Hepatic stellate cell (primary cell): ENCODE data around the gene EIF4G2.

Source experiments
- DNase-seq: peaks from one replicate; pipeline ENCODE4 v3.0.0; 2011; ENCODE audit warnings: low spot score

EIF4G2 gene

DNA sequence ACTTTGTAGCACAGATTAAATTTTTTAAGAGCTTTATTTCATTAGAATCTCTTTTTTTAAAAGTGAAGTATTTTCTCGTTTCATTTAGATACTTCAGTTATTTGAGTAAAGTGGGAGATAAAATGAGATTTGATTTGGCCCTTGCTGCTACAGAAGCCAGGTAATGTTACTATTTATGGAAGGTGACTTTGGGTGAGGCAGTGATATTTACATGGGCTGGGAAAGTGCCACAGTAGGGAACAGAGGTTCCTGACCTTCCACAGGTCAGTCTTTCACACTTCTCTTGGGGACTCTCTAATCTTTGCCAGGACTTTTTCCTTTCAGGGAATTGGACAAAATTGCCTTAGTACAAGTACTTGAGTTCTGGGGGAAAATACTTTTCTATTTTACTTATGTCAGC, 37.3 kb downstream of the EIF4G2 start:
- no peak for DNase-seq

DNA sequence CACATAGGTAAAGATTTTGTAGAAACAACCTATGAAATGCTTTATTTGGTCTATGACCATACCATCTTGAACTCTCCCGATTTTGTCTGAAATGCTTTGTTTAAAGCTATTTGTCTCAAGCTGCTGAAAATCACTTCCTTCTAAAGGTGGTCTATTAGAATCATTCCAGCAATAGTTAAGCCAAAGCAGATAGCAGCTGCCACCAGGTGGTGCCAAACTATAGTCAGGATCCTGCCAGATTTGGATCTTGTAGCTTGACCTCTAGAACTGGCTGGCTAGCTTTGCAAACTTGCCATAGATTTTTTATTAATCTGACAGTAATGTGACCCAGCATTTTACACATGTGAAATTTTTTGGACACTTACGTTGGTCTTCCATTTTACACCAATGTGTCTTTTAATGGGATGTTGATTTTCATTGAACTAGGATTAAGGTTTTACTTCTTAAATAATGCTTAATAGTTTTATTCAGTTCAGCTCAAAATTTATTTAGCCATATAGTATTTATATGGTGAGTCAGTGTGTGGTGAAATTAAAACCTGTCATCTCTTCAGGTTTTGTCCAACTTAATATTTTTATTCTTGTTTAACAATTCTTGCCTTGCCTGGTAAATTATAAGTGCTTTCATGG, 38.0 kb downstream of the EIF4G2 start:
- DNase-seq: no peak

DNA sequence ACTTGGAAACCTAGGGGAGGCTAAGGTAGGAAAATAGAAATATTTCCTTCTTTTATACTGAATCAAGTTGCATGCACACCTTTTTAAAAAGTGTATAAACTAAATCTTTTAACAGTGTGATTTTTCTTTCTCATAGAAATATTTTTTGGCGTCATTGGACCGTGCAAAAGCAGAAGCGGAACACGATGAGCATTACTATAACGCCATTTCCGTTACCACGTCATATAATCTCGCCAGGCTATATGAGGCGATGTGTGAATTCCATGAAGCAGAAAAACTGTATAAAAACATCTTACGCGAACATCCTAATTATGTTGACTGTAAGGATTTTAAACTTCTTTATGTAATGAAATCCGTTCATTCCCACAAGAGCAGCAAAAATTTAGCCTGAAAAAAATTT, 44.3 kb downstream of the EIF4G2 start:
- DNase-seq: no peak

DNA sequence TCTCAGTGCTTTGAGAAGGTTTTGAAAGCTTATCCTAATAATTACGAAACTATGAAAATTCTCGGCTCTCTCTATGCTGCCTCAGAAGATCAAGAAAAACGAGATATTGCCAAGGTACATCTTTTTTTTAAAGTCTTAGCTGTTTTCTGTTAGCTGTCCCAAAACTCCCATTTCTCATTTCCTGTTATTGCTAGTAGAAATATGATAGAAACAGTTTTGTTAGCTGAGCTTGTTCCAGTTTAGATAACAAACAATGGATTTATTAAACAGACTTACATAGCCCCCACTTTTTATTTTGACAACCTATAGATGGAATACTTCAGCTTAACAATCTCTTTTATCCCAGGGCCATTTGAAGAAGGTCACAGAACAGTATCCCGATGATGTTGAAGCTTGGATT, 45.0 kb downstream of the EIF4G2 start:
- no peak for DNase-seq

DNA sequence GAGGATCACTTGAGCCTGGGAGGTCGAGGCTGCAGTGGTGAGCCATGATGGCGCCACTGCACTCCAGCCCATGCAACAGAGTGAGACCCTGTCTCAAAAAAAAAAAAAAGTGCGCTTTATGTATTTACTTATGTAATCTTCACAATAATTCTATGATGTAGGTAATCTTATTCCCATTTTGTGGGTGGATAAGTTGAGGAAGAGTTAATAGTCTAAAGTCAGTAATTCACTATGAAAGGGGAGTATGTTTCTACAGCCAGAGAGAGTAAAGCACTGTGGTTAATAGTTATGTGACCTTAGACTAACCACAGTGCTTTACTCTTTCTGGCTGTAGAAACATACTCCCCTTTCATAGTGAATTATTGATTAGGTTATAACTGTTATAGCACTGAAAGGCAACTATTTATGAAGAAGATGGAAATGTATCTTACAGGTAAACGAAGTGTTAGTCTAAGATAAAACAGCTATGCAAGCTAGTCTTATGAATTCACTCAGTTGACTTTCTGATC, 45.8 kb downstream of the EIF4G2 start:
- no peak for DNase-seq

DNA sequence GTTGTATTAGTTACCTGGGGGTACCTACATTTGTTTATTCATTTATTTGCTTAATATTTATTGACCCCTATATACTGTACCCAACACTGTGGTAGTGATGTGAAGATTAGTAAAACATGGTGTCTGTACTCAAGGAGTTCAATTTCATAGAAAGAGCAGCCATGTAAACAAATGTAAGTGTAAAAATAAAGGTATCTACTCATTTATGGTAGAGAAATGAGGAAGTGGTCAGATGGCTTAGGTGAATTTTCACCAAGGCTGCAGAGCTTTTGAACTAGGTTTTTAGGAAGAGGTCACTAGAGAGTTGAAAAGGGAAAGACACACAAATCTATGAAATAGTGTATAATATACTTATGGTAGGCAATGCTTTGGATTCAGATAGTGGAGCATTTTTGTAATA, 46.5 kb downstream of the EIF4G2 start:
- DNase-seq: no peak

DNA sequence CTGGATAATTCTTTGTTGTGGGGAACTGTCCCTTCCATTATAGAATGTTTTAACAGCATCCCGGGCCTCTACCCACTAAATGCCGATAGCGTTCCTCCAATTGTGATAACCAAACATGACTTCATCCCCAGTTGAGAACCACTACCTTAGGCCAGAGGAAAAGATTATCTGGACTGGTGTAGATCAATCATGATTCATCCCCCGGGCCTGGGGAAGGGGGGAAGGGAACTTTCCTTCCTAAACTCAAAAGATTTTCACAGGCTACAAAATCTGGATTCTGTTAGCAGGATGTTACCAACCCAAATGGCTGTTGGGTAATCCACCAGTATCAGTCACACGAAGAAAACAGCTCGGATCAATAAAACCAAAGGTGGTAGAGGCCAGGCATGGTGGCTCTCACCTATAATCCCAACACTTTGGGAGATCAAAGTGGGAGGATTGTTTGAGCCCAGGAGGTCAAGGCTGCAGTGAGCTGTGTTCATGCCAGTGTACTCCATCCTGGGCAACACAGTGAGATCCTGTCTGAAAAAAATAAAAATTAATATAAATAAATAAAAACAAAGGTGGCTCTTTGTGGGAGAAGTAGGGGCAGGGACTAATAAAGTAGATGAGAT, 47.5 kb downstream of the EIF4G2 start:
- no peak for DNase-seq

DNA sequence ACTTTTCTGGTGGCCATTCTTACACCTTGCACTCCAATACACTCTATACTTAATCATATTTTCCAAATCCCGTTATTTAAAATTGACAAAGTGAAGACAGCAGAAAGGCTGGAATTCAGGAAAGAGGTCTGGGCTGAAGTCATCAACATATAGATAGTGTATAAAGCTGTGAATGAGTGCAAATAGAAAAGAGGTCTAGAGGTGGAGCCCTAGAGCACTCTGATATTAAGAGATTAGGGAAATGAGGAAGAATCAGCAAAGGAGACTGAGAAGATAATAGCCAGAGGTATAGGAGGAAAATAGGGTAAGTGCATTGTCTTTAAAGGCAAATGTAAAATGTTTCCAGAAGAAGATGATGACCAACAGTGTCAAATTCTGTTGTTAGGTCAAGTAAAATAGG, 49.8 kb downstream of the EIF4G2 start:
- DNase-seq: no peak

DNA sequence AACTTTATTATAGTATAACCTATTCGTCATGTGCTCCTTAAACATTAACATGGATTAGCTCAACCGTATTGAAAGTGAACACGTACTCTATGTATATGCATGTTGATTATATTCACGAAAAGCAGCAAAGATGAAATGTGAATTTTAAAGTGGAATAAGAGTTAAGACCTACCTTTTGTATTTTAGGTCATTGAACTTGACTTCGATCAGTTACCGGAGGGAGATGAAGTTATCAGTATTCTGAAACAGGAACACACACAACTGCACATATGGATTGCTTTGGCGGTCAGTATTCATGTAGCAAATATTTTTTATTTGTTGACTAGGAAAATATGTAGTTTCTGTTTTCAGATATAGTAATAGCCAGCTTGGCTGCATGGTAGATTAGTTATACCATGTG, 56.2 kb downstream of the EIF4G2 start:
- DNase-seq: no peak

DNA sequence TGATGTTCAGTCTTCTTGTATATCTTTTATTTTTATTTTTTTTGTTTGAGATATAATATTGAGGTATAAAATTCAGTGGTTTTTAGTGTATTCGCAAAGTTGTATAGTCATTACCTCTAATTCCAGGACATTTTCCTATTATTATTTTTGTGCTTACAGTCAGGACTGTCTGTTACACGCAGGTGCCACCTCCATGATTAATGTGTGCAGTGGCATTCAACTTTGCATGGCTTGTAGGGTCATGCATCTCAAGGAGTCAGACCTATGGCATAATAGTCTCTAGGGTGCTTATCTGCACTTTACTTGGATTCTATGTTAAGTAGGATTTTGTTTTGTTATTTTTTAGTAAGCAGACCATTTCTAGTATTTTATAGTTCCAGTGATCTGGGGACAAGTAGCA, 56.7 kb downstream of the EIF4G2 start:
- DNase-seq: no peak

DNA sequence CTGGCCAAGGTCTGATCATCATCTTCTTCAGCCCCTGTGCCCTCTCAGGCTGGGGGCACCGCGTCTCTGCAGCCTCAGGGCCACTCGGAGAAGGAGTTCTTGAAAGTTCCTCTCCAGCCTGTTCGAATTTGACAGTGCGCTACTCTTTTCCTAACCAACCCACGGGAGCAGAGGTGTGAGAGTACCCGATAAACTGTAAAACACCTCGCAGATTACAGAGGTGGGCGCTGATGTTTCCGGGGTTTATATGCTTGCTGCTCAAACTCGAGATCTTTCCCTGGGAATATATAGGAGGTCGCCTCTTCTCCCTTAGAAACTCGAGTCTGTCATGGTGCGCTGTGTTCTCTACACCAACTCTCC, 57.2 kb downstream of the EIF4G2 start:
- no peak for DNase-seq

DNA sequence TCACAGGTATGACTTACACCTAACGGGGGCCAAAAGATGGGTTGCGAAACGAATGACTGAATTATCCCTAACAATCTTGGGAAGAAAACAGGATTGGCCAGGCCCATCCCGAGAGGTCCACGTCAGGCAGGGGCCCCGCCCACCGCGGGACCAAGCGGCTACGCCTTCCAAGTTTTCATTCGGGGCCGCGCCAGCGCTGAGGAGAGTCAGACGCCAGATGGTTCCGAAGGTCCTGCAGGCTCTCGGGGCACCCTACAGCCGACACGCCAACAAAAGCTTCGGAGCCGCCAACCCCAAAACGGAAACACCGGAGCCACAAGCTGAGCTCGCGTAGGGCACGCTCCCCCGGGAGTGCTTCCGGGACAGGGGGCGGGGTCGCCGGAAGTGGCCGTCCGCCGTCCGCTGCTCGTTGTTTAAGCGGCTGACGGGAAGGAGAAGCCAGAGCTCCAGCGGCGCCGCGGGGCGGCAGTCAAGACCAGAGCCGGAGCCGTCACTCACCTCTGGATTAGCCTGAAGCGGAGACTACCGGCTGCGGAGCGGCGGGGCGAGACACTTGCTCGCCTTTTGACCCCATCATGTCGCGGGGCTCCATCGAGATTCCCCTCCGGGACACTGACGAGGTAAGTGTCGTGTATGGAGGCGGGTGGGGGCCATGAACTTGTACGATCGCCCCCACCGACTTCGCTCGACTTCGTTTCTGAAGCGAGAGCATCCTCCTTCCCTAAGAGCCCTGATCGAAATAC, 57.7 kb downstream of the EIF4G2 start, which contains the start of gene CTR9:
Gene CTR9, plus strand, starts transcription at position 409 of the 743 bp plus-strand sequence. Its CDS starts 167 bp downstream, at position 576.
- DNase-seq: peak; percentile 79

DNA sequence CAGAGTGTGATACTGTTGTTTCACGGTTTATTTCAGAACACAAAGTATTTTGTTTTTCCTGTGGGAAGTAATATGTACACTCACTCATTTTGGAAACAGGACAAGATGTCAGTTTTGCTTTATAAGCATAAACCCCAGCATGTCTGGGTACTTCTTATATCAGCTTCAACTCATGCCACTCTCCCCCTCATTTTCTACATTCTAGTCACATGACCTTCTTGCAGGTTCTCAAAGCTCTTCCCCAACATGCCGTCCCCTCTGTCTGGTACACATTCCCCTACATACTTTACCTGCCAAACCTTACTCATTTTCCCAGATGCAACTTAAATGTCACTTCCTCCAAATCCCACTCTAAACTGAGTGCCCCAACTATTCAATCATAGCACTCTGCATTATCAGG, 59.2 kb downstream of the EIF4G2 start:
- no peak for DNase-seq

DNA sequence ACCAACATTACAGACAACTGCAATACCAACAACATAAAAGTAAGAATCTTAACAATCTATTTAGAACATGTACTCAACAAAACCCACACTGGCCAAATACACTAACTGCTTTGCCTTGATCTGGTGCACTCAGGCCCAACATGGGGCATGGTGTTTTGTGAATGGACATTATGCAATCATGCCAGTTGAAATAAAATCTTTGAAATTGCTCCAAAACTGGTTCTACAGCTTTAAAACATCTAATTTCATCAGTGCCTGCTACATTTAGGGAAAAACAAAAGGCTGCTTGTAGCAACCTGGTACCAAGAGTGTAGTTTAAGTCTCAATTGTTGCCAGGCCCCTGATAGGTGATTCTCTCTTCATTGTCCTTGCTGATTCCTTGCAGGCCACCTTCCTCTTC, 61.0 kb downstream of the EIF4G2 start:
- no peak for DNase-seq
